Liver (tissue), 9 donors: Measurements from ENCODE around the gene ARHGEF25. TPM values are rescaled to one million over a fixed set of nuclear protein-coding genes. Genes with fewer than 3 reads are reported as not detected.

Experiments used
- DNase-seq: peaks from one replicate; pipeline ENCODE4 v3.0.0-alpha.2; 2017; ENCODE audit warnings: low spot score
- H3K27ac ChIP-seq, 2 donors: one replicate each; pipeline ENCODE4 v1.7.0; 2013; ENCODE audit warnings: inconsistent platforms in 2 of 2, low read length in 2 of 2, control low read depth in 1 of 2, low read depth in 1 of 2, mild to moderate bottlenecking in 1 of 2
- H3K27me3 ChIP-seq, 4 donors: one replicate each; pipeline versions ENCODE4 v1.6.1 to v1.7.0; 2013; ENCODE audit warnings: low read length in 3 of 4, inconsistent platforms in 1 of 4, mild to moderate bottlenecking in 1 of 4, moderate library complexity in 1 of 4; ENCODE audit not compliant: control insufficient read depth in 4 of 4, insufficient read depth in 4 of 4
- H3K36me3 ChIP-seq, 4 donors: one replicate each; pipeline versions ENCODE4 v1.6.1 to v1.7.0; 2013; ENCODE audit warnings: low read length in 3 of 4, mild to moderate bottlenecking in 3 of 4, low read depth in 1 of 4, moderate library complexity in 1 of 4; ENCODE audit not compliant: control insufficient read depth in 4 of 4, insufficient read depth in 3 of 4
- H3K4me1 ChIP-seq, 4 donors: one replicate each; pipeline versions ENCODE4 v1.6.1 to v1.7.0; 2013; ENCODE audit warnings: low read length in 3 of 4, mild to moderate bottlenecking in 3 of 4, moderate library complexity in 1 of 4; ENCODE audit not compliant: control insufficient read depth in 4 of 4, insufficient read depth in 4 of 4
- H3K4me3 ChIP-seq, 3 donors: one replicate each; pipeline versions ENCODE4 v1.6.1 to v1.7.0; 2013; ENCODE audit warnings: low read length in 3 of 3, control low read depth in 1 of 3, low read depth in 1 of 3, mild to moderate bottlenecking in 1 of 3
- H3K9ac ChIP-seq, 2 donors: one replicate each; pipeline ENCODE4 v1.7.0; 2013; ENCODE audit warnings: low read length in 2 of 2, mild to moderate bottlenecking in 2 of 2, moderate library complexity in 2 of 2, control low read depth in 1 of 2, low read depth in 1 of 2
- H3K9me3 ChIP-seq, 4 donors: one replicate each; pipeline versions ENCODE4 v1.6.1 to v1.7.0; 2013; ENCODE audit warnings: low read length in 3 of 4; ENCODE audit not compliant: control insufficient read depth in 4 of 4
- EGR1 ChIP-seq, 2 donors: IDR thresholded peaks; 2 replicates each; pipeline ENCODE4 v1.6.1; 2016 to 2018; ENCODE audit warnings: antibody characterized with exemption in 2 of 2, low read depth in 2 of 2
- FOXA2 ChIP-seq: IDR thresholded peaks from 2 replicates; pipeline ENCODE4 v1.6.1; 2016; ENCODE audit warnings: antibody characterized with exemption
- HNF4G ChIP-seq: IDR thresholded peaks from 2 replicates; pipeline ENCODE4 v1.6.1; 2016; ENCODE audit warnings: antibody characterized with exemption
- JUND ChIP-seq, 2 donors: IDR thresholded peaks; 2 replicates each; pipeline ENCODE4 v1.6.1; 2016; ENCODE audit warnings: antibody characterized with exemption in 2 of 2
- NR2F2 ChIP-seq: IDR thresholded peaks from 2 replicates; pipeline ENCODE4 v1.6.1; 2016; ENCODE audit warnings: antibody characterized with exemption
- RAD21 ChIP-seq, 2 donors: IDR thresholded peaks; 2 replicates each; pipeline ENCODE4 v1.6.1; 2016; ENCODE audit warnings: antibody characterized with exemption in 2 of 2, mild to moderate bottlenecking in 2 of 2
- SP1 ChIP-seq: IDR thresholded peaks from 2 replicates; pipeline ENCODE4 v1.6.1; 2018; ENCODE audit warnings: antibody characterized with exemption, mild to moderate bottlenecking
- TAF1 ChIP-seq: conservative IDR thresholded peaks from 2 replicates; pipeline ENCODE4 v1.6.1; 2016; ENCODE audit warnings: antibody characterized with exemption, mild to moderate bottlenecking
- ZBTB33 ChIP-seq: IDR thresholded peaks from 2 replicates; pipeline ENCODE4 v1.6.1; 2016; ENCODE audit warnings: antibody characterized with exemption
- WGBS: extraction: QIAGEN DNeasy Blood & Tissue Kit; methylation state at CpG from one replicate; pipeline ENCODE4 v1.1.7; 2013; 5-methylcytosine and 5-hydroxymethylcytosine counted together
- polyA plus RNA-seq, 2 donors: library from polyadenylated mRNA; stranded (reverse) in 1 of 2; unstranded in 1 of 2; fragments of 200-250 nt in 1 of 2; fragments of >200 nt in 1 of 2; fragmentation: Nextera tagmentation in 1 of 2; extraction: Ambion mirVana in 1 of 2; gene quantifications; one replicate each; pipeline versions ENCODE4 v1.2.1 to v1.2.3, GENCODE V29; 2013 to 2015
- total RNA-seq, 2 donors: library from RNA; depleted of rRNA; stranded (reverse); fragments of >200 nt; gene quantifications; one replicate each; pipeline ENCODE4 v1.2.3, GENCODE V29; 2014
- TF ChIP-seq, protein P1 (sequence below): fragments of 150-350 bp; IDR thresholded peaks from 2 replicates; pipeline ENCODE4 v1.5.1; 2017; ENCODE audit warnings: improper control_type of control experiment, low read depth, low read length; ENCODE audit not compliant: missing input control
- TF ChIP-seq, protein P2 (sequence below): IDR thresholded peaks from 2 replicates; pipeline ENCODE4 v1.6.1; 2016; ENCODE audit warnings: antibody characterized with exemption
- donor health status: healthy.
- donor health status: healthy.
- donor health status: healthy.
- donor health status: healthy.
- donor health status: healthy.

ARHGEF25 gene
- total and polyA plus RNA-seq, 4 donors = 0.57 to 2.3 (median 1.9) TPM

DNA sequence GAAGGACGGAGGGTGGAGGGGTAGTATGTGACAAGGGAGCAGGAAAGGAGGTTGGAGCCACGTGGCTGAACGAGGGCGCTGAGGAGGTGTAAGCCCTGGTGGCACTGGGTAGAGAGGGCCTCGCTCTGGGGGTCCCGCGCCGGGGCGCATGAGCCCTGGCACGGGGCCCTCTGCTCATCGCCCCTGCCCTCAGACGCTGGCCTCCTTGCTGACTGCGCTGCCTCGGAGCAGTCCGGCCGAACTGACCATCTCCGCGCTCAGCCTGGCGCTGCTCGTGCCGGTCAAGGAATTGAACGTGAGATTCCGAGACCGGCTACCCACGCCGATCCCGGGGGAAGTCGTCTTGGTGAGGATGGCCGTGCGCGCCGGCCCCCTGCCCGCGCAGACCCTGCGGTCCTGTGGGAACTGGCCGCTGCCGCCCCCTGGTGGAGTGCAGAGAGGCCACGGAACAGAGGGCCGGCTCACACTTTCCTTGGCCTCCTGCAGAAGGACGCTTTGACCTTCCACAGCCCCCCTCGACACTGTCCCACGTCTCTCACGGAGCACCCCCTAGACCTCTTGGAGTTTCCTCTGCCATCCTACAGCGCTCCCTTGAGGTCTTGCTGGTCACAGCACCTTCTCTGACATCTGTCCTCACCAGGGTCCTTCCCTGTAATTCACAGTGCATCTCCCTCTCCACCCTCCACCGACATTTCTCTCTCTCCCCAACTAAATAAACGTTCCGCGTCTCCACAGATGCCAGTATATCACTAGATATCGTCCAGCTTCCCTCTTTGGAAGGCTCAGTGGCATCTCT, 10.5 kb downstream of the ARHGEF25 start:
- 2% methylated on average over 49 of the region's 49 CpGs for WGBS
- peaks cover 4 to 18% (median 12%) of the 10 kb centered on the region in 4 donors for H3K4me1 ChIP-seq
- no peak overlapping the region for H3K9ac ChIP-seq
- peaks cover 0 to 28% (median 9%) of the 10 kb centered on the region in 4 donors for H3K27me3 ChIP-seq
- no peak for TF ChIP-seq TAF1
- TF ChIP-seq JUND (IDR thresholded peaks at IDR 0.05) = no peak
- peak; percentile 70 to 83 for TF ChIP-seq RAD21 (IDR thresholded peaks at IDR 0.05)
- TF ChIP-seq, protein P1, sequence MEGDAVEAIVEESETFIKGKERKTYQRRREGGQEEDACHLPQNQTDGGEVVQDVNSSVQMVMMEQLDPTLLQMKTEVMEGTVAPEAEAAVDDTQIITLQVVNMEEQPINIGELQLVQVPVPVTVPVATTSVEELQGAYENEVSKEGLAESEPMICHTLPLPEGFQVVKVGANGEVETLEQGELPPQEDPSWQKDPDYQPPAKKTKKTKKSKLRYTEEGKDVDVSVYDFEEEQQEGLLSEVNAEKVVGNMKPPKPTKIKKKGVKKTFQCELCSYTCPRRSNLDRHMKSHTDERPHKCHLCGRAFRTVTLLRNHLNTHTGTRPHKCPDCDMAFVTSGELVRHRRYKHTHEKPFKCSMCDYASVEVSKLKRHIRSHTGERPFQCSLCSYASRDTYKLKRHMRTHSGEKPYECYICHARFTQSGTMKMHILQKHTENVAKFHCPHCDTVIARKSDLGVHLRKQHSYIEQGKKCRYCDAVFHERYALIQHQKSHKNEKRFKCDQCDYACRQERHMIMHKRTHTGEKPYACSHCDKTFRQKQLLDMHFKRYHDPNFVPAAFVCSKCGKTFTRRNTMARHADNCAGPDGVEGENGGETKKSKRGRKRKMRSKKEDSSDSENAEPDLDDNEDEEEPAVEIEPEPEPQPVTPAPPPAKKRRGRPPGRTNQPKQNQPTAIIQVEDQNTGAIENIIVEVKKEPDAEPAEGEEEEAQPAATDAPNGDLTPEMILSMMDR = peak; percentile 73
- TF ChIP-seq, protein P2, sequence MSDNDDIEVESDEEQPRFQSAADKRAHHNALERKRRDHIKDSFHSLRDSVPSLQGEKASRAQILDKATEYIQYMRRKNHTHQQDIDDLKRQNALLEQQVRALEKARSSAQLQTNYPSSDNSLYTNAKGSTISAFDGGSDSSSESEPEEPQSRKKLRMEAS = no peak
- no peak overlapping the region for H3K27ac ChIP-seq
- peak overlapping the region in 2 of 3 donors; percentile 39 to 48 for H3K4me3 ChIP-seq
- H3K36me3 ChIP-seq = no peaks in the 10 kb centered on the region
- DNase-seq = peak; percentile 66
- no peaks in the 10 kb centered on the region for H3K9me3 ChIP-seq

DNA sequence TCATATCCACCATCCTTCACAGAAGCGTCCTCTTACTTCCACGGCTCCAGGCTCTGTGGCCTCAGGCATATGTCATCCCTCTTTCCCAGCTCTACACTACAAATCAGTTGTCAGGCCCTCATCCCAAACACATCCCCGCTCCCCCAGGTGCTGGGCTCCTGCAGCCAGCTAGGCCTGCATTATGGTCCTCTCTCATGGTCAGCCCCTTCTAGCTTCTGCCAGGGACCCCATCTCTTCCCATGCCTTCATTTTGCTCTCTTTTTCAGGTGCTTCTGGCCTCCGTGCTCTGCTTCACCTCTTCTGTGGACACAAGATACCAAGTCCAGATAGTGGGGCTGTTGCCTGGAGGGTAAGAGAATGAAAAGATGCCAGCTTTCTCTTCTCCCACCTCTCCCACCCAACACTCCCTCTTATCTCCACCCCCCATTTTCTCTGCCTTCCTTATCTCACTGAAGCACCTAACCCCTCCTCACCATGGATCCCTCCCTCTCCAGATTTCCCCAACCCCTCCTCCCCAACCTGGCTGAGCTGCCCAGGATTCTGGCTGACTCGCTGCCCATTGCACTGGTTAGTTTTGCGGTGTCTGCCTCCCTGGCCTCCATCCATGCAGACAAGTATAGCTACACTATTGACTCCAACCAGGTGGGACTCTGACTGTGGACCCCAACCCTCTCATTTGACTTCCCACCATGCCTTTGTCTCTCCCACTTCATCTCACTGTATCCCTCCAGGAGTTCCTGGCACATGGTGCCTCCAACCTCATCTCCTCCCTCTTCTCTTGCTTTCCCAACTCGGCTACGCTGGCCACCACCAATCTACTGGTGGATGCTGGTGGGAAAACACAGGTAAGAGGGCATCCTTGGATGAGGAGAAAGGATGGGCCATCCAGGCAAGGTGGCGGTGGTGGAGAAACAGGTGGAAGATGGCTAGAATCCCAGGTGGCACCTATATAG, 11.3 kb downstream of the ARHGEF25 start:
- no peak for DNase-seq
- H3K9me3 ChIP-seq = no peaks in the 10 kb centered on the region
- no peak overlapping the region for H3K9ac ChIP-seq
- H3K27me3 ChIP-seq = peaks cover 2 to 28% (median 10%) of the 10 kb centered on the region in 4 donors
- no peaks in the 10 kb centered on the region for H3K36me3 ChIP-seq
- no peak overlapping the region for H3K27ac ChIP-seq
- H3K4me3 ChIP-seq = no peak overlapping the region
- 70% methylated on average over 9 of the region's 9 CpGs for WGBS
- peaks cover 7 to 21% (median 14%) of the 10 kb centered on the region in 4 donors for H3K4me1 ChIP-seq
- TF ChIP-seq ZBTB33 = no peak
- no peak for TF ChIP-seq FOXA2
- TF ChIP-seq NR2F2 = no peak
- no peak for TF ChIP-seq JUND (IDR thresholded peaks at IDR 0.05)
- no peak for TF ChIP-seq HNF4G

GRCh38 chr12:57623385-57623784, 12.2 kb downstream of the ARHGEF25 start:
- no peak for TF ChIP-seq JUND (IDR thresholded peaks at IDR 0.05)
- no peak for TF ChIP-seq HNF4G
- TF ChIP-seq, protein P2 = no peak
- no peak for TF ChIP-seq EGR1 (IDR thresholded peaks at IDR 0.05; ENCODE audit: low read depth in 2 of 2)
- TF ChIP-seq SP1 = no peak
- Histone ChIP-seq H3K27ac (no peak overlapping the region), H3K36me3 (no peaks in the 10 kb centered on the region), H3K9ac (no peak overlapping the region), H3K4me3 (no peak overlapping the region), H3K9me3 (no peaks in the 10 kb centered on the region), H3K4me1 (peaks cover 11 to 26% (median 15%) of the 10 kb centered on the region in 4 donors), H3K27me3 (peaks cover 9 to 32% (median 12%) of the 10 kb centered on the region in 4 donors)
- no peak for DNase-seq
- 68% methylated on average over 2 of the region's 2 CpGs for WGBS
